Measurements from ENCODE around the gene SLC35F1. TPM values are rescaled to one million over a fixed set of nuclear protein-coding genes. Genes with fewer than 3 reads are reported as not detected.

Gene SLC35F1
- total and polyA plus RNA-seq, 10 of the 15 experiments (the other 5 are each of a cell fraction or from before 2014, with no cell fraction given): 0.01 TPM; not detected in 9

DNA sequence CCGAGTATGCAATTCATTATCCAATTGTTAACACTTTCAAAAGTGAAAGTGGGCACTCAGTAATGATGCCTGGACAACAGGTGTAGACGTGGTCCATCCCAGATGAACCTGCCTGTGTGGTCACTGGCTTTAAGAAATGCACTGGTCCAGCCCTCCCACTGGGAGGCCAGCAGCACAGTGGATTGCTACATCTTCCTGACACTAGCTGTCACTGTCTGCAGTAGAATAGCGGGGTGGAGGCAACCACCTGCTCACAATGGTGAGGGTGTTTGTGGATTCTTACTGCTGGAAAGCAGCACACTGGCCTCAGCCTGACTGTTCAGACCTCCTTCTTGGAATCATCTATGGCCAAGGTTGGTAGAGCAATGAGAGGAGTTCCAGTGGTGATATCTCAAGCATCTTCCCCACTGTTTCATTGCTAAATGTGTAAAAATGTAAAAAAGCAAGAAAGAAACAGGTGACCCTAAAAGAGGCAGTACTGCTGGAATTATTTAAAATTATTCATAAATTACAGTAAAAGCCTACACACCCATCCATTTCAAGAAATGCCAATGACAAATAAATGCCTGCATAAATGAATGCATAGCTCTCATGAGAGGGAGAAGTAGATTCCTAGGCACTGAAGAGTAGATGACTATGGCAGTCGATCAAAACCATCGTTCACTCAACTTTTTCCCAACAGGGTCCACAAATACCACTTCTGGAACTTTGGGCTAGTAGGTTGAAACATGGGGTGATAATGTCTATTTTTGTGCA is 413.0 kb downstream of the SLC35F1 start:
- 38% methylated on average over 5 of the region's 5 CpGs for WGBS (ENCODE audit: insufficient coverage, insufficient replicate concordance, low lambda C conversion rate, missing lambda C conversion rate)
- intact Hi-C loops (cut with micrococcal nuclease; ENCODE audit: unreplicated experiment) (no loop called here), in situ Hi-C loops (cut with MboI) (no loop called here)
- H3K4me3 ChIP-seq: no peak overlapping the region
- H2AFZ ChIP-seq (ENCODE audit: control insufficient read depth, low read depth, low read length): no peak overlapping the region
- DNase-seq (ENCODE audit: low read depth, low spot score) (no peak), ATAC-seq (no peak), FAIRE-seq (no peak)
- no peaks in the 10 kb centered on the region for H3K79me2 ChIP-seq (ENCODE audit: control insufficient read depth, insufficient read depth, low read length)
- H3K9ac ChIP-seq (ENCODE audit: control insufficient read depth, insufficient read depth, low read length): no peak overlapping the region
- CTCF ChIA-PET: interaction anchor here (0.6 kb wide), 1 partner anchor 292 kb away, joined by 4 read pairs; no protein-coding TSS in a partner anchor
- H4K20me1 ChIP-seq (ENCODE audit: control insufficient read depth, insufficient read depth): no peaks in the 10 kb centered on the region
- POLR2A ChIA-PET: no interaction called here
- no peak overlapping the region for H3K4me2 ChIP-seq (ENCODE audit: control insufficient read depth, insufficient read depth)
- SMC1A ChIA-PET (ENCODE audit: uncharacterized antibody, unreplicated experiment): no interaction called here
- H3K9me3 ChIP-seq (replicated peaks; ENCODE audit: control insufficient read depth, insufficient read depth, low read length): no peaks in the 10 kb centered on the region
- H3K27me3 ChIP-seq (replicated peaks in 1 of 2; ENCODE audit: control insufficient read depth in 2 of 2, insufficient read depth in 2 of 2, low read length in 1 of 2): no peaks in the 10 kb centered on the region
- H3K27ac ChIP-seq (ENCODE audit: control insufficient read depth, insufficient read depth): no peak overlapping the region
- H3K4me1 ChIP-seq (ENCODE audit: control insufficient read depth, insufficient read depth, low read length): no peaks in the 10 kb centered on the region
- RAD21 ChIA-PET (ENCODE audit: unreplicated experiment): no interaction called here
- TF ChIP-seq KLF5 (IDR thresholded peaks at IDR 0.05; ENCODE audit: partially characterized antibody) (no peak), EGR1 (IDR thresholded peaks at IDR 0.05; ENCODE audit: borderline replicate concordance in 1 of 2, low read depth in 2 of 2, low read length in 2 of 2) (no peak), RAD21 (IDR thresholded peaks at IDR 0.05; ENCODE audit: insufficient read depth, low read depth, low read length) (no peak), SP1 (IDR thresholded peaks at IDR 0.05; ENCODE audit: low read depth, low read length) (no peak), POU2F2 (IDR thresholded peaks at IDR 0.05; ENCODE audit: borderline replicate concordance, low read depth, low read length) (no peak), TCF3 (IDR thresholded peaks at IDR 0.05; ENCODE audit: borderline replicate concordance, insufficient read depth, low read depth, low read length) (no peak)
- H3K36me3 ChIP-seq (ENCODE audit: control insufficient read depth in 2 of 2, insufficient read depth in 2 of 2, low read length in 1 of 2): no peaks in the 10 kb centered on the region; a peak in 1 of 4 replicates
- no TSS peak for BruUV-seq (replicated peaks)

DNA sequence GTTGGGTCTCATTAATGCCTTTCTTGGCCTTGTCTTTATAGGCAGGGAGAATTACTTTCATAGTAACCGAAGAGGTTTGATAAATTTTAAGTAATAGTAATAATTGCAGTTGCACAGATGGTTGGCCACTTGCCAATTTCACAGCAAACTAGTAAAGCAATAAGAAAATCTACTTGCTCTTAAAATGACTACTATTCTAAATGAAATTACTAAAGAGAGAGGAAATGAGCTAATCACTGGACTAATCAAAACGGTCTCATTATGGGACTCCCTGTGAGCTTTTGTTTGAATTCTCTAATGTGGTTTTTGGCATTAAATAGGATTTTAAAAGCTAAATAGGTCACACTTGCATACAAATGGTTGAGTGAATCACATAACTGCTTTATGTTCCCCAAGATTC is 413.6 kb downstream of the SLC35F1 start:
- in situ Hi-C loops (cut with MboI) (no loop called here), intact Hi-C loops (cut with micrococcal nuclease; ENCODE audit: unreplicated experiment) (no loop called here)
- Histone ChIP-seq H2AFZ (ENCODE audit: control insufficient read depth, low read depth, low read length) (no peak overlapping the region), H3K4me3 (no peak overlapping the region), H3K27me3 (replicated peaks in 1 of 2; ENCODE audit: control insufficient read depth in 2 of 2, insufficient read depth in 2 of 2, low read length in 1 of 2) (no peaks in the 10 kb centered on the region), H3K4me1 (ENCODE audit: control insufficient read depth, insufficient read depth, low read length) (no peaks in the 10 kb centered on the region), H3K36me3 (ENCODE audit: control insufficient read depth in 2 of 2, insufficient read depth in 2 of 2, low read length in 1 of 2) (no peaks in the 10 kb centered on the region; a peak in 1 of 4 replicates), H3K9me3 (replicated peaks; ENCODE audit: control insufficient read depth, insufficient read depth, low read length) (no peaks in the 10 kb centered on the region), H3K27ac (ENCODE audit: control insufficient read depth, insufficient read depth) (no peak overlapping the region), H3K79me2 (ENCODE audit: control insufficient read depth, insufficient read depth, low read length) (no peaks in the 10 kb centered on the region), H4K20me1 (ENCODE audit: control insufficient read depth, insufficient read depth) (no peaks in the 10 kb centered on the region), H3K4me2 (ENCODE audit: control insufficient read depth, insufficient read depth) (no peak overlapping the region), H3K9ac (ENCODE audit: control insufficient read depth, insufficient read depth, low read length) (no peak overlapping the region)
- 5% methylated on average over 2 of the region's 2 CpGs for WGBS (ENCODE audit: insufficient coverage, insufficient replicate concordance, low lambda C conversion rate, missing lambda C conversion rate)
- DNase-seq (ENCODE audit: low read depth, low spot score): no peak
- ChIA-PET SMC1A (ENCODE audit: uncharacterized antibody, unreplicated experiment) (interaction anchor here (1.1 kb wide), 1 partner anchor 12 kb away, joined by 3 read pairs; no protein-coding TSS in a partner anchor), POLR2A (no interaction called here), RAD21 (ENCODE audit: unreplicated experiment) (no interaction called here), CTCF (interaction anchor here (0.6 kb wide), 1 partner anchor 480 kb away, joined by 3 read pairs; no protein-coding TSS in a partner anchor)
- no peak for ATAC-seq
- no TSS peak for BruUV-seq (replicated peaks)
- no peak for TF ChIP-seq SMARCA5 (IDR thresholded peaks at IDR 0.05)
- peak; percentile 32; the same call in 1 of the 2 replicates for TF ChIP-seq JUNB (IDR thresholded peaks at IDR 0.05)
- FAIRE-seq: no peak
